Peyer's patch (tissue), 4 donors: ENCODE measurements around the gene CEP78.

Experiments used
- CTCF ChIP-seq, 6 experiments: fragments of 450-650 bp in 4 of 6; fragments of 200-600 bp in 2 of 6; sonication (generic) in 1 of 6; IDR thresholded peaks; one replicate each; pipeline ENCODE4 v1.5.1; 2017 to 2019; ENCODE audit warnings: antibody characterized with exemption in 6 of 6, mild to moderate bottlenecking in 3 of 6, moderate library complexity in 1 of 6
- POLR2A ChIP-seq, 2 donors: fragments of 450-650 bp; IDR thresholded peaks; one replicate each; pipeline ENCODE4 v1.5.1; 2017; ENCODE audit warnings: antibody characterized with exemption in 2 of 2, mild to moderate bottlenecking in 2 of 2, moderate library complexity in 2 of 2

- TF ChIP-seq CTCF (IDR thresholded peaks at IDR 0.05) (no peak), POLR2A (IDR thresholded peaks at IDR 0.05) (no peak)
These were observed 84.3 kb downstream of the CEP78 start for GRCh38 chr9:78320030-78320693.
